Forelimb muscle (tissue), 1 donor: ENCODE data around the gene TAF1A. TPM values are rescaled to one million over a fixed set of nuclear protein-coding genes. Genes with fewer than 3 reads are reported as not detected.
A peak's percentile ranks its signal among the peaks of the same experiment; 100 is the strongest.
"Not testable (repeated sequence)": the region's sequence is repeated elsewhere in the genome, so short reads cannot be mapped to it uniquely, and the experiment has no call there.

Source experiments
- DNase-seq: peaks from one replicate; pipeline ENCODE4 v3.0.0-alpha.2; 2013; ENCODE audit warnings: low read depth
- polyA plus RNA-seq: library from polyadenylated mRNA; unstranded; fragments of 120-200 nt; gene quantifications from one replicate; pipeline ENCODE4 v1.2.1, GENCODE V29; 2013; ENCODE audit not compliant: insufficient read length

Gene TAF1A
- 8.3 TPM for polyA plus RNA-seq

DNA sequence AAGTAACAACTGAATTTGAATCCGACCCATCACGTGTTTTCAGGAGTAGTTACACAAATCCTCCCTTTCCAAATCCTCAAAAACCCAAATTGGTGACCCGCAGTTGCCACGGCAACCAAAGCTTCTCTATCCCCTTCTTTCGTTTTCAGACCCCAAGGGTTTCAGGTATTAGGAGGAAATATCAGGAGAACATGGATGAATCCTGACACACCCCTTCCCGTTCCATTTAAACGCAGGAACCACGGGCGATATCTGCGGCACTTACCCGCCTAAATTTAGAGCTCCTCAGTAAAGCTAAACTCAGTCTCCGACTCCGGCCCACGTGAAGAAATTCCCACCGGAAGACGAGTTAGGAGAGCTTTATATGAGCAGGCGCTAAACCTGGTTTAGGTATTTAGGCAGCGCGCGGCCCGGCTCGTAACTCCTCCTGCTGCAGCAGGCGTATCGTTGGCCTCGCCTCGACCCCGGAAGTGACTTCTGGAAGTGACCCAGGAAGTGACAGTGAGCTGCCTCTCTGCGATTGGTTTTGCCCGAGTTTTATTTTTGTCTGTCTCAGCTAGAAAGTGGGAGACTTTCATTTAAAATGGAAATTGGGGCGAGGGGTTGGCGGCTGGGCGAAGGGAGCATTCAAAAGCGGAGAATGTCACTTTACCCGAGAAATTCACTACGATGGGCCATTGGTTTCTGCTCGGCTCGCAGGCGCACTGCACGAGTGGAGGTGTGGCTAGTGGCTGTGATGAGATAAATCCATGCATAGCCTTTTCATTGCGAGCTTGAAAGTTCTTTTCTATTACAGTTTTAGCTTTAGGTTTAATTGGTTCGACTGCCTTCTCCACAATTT lies at the start of gene TAF1A:
TSS of gene TAF1A (minus strand) at position 472 of the 841 bp plus-strand sequence.
- peak; percentile 85 for DNase-seq

DNA sequence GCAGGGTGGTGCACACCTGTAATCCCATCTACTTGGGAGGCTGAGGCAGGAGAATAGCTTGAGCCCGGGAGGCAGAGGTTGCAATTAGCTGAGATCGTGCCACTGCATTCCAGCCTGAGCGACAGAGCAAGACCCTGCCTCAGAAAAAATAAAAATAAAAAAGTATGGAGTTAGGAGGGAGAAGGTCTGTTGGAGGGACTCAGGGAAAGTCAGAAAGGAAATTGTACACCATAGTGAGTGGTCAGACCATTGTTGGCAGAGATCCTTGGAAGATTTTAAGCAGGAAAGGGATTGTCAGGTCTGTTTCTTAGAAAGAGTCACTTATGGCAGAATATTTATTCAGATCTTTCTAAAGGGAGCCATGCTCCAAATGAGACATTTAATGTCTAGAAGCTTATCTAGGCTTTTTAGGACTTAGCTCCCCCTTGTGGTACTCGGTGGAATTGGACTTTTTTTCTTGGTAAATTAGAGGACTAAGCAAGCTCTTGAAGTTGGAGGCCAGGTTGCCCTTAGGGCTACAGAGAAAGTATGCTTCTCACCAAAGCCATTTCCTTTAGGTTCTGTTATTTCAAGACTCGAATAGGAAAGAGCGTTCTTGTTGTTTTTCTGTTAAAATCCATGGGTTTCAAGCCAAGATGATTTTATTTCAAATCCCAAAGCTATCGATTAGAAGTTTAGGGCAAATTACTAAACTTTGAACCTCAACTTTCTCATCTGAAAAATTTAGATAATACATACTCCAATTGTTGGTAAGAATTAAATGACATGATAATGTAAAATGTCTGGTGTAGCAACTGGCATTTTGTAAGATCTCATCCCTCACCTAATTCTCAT lies 44.7 kb upstream of the TAF1A start:
- DNase-seq = peak; percentile 81

DNA sequence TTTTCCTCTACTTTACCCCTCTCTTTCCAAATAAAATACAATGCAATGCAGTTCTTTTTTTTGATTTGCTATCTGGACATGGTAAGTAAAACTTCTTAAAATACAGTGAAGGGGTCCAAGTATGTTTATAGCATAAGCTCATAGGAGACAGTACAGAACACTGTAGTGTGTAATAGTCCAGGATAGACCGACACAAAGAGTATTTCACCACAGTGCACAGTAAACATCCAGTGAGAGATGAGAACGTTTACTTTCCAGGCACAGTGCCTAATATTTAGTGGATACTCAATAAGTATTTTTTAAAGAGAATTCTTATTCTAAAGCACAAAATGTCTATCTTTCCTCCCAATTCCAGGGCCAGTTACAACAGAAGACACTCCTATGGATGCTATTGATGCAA lies 43.0 kb upstream of the TAF1A start:
- DNase-seq = no peak

DNA sequence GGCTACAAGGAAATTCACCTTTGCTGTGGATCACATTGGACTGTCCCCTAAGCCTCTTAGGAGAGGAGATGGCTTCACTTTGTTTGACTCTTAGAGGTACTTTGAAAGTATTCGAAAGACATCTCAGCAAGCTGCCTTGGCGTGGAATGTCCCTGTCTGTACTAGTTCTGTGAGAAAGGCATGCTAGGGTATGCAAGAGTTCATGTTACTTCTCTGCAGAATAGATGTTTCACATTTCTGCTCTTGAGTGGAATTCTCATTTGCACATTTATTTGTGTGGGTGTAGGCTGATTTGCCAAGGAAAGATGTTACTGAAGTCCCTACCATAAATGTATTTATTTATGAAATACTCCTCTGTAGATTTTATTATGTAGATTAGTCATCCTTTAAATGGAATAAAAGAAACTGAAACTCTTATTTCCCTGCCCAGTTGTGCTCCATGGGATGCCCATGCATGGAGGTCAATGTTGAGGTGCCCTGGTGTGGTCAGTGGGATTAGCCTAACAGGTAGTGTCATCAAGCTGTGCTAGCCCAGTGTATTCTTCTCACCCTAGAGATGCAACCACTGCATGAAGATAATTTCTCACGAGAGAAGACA lies 42.0 kb upstream of the TAF1A start:
- no peak for DNase-seq

DNA sequence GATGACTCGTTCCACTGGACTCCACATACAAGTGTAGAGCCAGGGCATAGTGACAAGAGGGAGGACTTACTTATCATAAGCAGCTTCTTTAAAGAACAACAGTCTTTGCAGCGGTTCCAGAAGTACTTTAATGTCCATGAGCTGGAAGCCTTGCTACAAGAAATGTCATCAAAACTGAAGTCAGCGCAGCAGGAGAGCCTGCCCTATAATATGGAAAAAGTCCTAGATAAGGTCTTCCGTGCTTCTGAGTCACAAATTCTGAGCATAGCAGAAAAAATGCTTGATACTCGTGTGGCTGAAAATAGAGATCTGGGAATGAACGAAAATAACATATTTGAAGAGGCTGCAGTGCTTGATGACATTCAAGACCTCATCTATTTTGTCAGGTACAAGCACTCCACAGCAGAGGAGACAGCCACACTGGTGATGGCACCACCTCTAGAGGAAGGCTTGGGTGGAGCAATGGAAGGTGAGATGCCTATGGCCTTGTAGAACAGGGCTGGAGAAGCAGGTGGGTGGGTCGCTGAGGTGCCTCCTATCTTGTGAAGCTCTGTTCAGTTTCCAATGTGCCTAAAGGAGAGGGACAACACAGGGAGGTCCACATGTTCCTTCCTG lies 40.3 kb upstream of the TAF1A start:
- DNase-seq = no peak

DNA sequence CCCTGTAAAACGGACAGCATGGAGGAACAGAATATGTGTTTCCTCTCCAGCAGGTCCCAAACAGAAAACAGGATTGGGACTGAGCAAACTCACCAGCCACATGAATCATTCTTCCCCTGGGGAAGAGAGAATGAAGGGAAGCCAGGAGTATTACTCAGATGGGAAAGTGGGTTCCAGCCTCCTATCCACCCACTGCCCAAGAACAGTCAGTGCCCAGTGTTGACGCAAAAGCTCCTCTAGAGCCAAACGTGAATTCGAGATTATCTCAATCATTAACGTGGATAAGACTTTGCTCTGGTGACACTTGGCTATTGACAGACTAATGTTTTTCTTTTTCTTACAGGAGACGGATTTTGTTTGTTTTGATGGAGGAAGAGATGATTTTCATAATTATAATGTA lies 37.5 kb upstream of the TAF1A start:
- no peak for DNase-seq

DNA sequence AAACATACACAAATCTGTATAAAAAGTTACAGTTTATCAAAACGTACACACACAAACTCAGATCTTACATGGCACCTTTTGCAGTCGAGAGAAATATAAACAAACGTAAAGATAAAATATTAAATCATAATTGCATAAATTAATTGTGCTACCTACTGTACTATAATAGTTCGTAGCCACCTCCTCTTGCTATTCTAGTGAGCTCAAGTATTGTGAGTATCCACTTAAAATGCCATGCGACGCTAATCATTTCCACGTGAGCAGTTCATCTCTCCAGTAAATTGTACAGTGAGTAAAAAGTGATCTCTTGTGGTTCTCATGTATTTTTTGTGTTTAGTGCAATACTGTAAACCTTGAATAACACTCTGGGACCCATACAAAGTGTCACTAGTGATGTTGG lies 34.5 kb upstream of the TAF1A start:
- no peak for DNase-seq

DNA sequence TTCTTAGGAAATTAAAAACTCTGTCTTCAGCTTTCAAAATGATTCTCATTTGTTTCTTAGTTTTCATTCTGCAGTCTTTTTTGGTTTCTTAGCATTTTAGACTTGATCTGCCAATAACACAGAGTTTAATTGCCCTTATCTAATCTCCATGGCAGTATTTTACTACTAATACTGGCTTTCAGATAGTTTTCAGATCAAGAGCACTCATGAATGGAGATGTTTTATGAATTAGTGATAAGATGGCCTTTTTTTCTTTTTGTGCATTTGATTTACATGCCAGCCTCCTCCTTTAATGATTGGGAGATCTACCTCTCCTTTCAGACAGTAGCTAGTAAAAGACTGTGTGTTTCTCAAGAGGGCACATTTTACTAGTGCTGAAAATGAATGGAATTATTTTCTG lies 33.7 kb upstream of the TAF1A start:
- DNase-seq = no peak

DNA sequence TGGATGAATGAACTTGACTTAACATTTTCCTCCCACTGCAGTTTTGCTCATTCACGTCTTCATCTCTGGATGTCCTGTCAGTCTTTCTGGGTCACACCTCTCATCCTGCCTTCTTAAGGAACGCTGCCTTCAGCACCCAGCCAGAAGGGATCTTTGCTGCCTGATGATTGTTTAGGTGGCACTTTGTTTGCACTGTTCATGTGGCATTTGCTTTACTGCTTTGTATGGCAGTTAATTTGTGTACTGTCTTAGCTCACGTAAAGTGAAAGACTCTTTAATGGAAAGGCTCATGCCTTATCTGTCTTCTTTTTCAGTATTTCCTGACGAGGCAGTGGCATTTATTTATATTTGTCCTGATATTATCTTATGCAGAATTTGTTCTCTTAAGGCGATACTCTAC lies 33.0 kb upstream of the TAF1A start:
- DNase-seq = no peak

DNA sequence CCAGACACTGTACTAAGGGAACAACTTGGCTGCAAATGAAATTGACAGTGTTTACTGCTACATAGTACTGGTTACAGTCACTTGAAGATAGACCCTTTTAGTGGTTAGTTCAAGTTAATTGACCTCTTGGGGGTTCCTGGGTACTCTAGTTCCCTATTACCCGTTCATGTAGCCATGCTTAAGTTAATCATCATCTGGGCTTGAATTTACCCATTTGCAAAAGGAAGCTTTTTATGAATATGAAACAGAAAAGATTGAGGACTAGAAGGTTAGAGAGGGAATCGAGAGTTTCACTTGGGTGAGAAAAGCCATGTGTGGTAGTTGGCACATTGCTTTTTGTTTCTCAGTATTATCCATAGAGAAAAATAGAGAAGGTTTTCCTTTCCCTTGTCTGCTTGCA lies 30.8 kb upstream of the TAF1A start:
- DNase-seq = no peak

DNA sequence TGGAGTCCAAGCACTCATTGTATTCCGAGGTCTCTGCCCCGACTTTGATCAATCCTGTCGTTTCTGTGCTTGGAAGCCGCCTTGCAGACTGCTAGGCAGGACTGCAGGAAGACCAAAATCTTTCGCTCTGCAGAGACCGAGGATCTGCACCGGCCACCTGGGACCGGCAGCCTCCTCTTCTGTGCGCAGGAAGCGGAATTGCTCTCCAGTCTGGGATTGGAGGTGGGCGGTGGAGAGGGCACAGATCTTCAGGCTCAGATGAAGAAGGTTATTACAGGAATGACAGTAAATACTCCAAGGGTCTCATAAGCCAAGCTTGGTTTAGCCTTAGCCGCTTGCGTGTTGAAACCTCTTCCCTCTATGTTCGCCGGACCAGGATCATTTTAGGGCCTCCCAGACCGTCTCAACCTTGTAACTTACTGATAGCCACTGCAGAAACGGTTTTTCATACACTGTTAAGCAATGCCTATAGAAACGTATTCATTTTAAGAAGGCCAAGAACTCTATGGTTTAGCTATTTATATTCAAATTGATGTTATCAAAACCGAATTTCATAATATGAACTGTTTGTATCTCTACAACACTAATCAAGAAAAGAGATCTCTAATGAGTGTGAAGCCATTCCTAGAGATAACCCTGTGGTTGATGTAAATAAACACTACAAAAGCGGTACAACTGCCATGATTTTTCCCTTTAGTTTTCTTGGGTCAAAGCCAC lies 29.3 kb upstream of the TAF1A start:
- no peak for DNase-seq

DNA sequence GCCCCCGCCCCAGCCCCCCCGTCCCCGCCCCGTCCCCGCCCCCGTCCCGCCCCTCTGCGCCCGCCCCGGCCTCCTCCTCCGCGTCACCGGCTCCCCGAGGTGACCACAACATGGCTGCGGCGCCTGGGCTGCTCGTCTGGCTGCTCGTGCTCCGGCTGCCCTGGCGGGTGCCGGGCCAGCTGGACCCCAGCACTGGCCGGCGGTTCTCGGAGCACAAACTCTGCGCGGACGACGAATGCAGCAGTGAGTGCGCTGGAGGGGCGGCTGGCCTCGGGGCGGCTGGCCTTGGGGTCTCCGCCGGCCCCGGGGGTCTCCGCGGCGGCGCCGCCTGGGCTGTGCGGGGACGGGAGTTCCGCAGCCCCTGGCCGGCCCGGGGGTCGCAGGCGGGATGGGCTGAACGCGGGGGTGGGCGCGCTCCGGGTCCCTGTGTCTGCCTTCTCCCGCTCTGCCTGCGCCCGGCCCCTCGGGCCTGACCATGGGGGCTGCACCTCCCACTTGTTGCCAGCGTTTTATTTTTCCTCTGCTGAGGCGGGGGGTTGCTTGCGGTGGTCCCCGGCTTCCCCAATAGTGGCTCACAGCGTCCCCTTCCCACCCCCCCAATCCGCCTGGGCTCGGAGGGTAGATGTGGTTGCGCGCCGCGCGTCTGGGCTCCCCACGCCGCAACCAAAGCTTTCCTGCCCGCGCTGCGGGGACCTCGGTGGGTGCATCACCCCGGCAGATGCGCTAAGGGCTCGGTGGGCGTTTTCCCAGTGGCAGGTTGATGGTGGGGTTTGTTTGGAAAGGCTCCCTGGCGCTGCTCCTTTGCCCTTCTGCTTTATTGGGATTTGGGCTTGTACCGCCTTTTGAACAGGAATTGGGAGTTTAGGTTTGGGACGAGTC lies 28.5 kb upstream of the TAF1A start, which contains the start of gene MIA3:
TSS of gene MIA3 (plus strand) at position 97 of the 879 bp plus-strand sequence. CDS start at position 111, 14 bp downstream.
- peak; percentile 16 for DNase-seq

DNA sequence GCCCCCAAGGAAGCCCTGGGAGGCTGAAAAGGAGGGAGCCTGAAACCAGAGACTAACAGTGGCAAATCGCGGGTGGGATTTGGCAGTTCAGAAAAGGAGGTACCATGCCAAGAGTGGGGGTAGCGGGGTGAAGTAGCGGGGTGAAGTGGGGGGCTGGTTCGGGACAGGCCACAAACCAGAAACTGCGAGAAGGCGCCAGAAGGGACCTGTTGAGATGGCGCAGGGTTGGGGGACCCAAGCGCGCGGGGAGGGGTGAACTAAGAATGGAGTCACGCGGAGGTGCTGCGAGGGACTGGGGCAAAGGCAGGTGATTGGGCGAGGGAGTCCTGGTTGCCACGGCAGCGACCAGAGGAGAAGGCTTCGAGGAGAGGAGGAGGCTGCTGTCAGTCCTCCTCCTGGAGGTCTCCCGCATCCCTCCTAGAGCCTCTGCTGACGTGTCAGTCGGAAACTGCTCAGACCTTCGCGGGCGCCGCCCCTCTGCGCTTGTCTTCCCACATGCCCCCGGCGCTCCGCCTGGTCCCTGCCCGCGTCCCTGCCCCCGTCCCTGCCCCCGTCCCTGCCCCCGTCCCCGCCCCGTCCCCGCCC lies 27.7 kb upstream of the TAF1A start:
- peak; percentile 94 for DNase-seq

DNA sequence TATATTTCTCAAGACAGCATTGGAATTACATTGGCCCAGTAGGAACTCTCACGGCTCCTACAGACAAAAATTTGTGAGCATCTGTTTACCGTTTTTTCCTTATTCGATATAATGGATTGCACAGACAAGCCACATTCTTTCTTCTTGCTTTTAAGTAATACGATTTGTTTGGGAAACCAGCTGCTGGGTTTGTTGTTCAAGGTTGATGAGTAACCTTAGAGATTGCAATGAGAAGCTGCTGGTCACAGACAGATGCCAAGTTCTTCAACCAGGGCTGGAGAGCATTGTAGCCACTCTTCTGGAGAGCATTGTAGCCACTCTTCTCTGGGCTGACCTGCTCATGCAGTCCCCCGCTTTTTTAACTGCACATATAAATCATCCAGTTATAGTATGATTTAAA lies 26.8 kb upstream of the TAF1A start:
- peak; percentile 34 for DNase-seq

DNA sequence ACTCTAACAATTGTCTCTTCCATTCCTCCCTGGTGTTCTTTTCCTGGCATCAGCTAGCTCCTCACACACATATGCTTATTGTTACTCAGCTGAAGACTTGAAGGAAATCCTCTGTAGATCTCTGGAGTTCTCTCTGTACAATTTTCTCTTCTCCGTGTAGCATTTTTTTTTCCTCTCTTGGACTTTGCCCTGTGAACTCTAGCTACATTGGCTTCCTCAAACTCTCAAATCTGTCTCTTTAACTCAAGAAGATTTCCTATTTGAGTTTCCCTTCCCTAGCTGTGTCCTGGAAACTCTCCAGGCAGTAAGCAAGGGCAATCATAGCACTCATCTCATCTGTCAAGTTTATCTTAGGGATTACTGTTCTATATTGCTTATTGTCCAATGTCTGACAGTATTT lies 23.9 kb upstream of the TAF1A start:
- DNase-seq = no peak

DNA sequence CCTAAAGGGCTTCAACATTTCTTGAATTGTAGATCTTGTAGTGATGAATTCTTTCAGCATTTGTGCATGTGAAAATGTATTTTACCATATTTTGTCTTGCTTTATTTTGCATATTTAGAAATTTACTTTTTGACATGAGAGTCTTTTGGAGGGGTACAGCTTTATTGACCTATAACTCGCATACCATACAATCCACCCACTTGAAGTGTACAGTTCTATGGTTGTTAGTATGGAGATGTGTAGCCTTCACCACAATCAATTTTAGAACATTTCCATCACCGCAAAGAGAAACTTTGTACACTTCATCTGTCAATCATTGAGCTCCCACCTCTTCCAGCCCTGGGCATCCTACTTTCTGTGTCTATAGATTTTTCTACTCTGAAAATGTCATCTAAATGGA lies 21.0 kb upstream of the TAF1A start:
- no peak for DNase-seq

DNA sequence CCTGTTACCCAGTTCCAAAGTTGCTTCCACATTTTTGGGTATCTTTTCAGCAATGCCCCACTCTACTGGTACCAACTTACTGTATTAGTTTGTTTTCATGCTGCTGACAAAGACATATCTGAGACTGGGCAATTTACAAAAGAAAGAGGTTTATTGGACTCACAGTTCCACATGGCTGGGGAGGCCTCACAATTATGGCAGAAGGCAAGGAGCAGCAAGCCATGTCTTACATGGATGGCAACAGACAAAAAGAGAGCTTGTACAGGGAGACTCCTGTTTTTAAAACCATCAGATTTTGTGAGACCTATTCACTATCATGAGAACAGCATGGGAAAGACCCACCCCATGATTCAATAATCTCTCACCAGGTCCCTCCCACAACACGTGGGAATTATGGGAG lies 19.4 kb upstream of the TAF1A start:
- not testable (repeated sequence) for DNase-seq

DNA sequence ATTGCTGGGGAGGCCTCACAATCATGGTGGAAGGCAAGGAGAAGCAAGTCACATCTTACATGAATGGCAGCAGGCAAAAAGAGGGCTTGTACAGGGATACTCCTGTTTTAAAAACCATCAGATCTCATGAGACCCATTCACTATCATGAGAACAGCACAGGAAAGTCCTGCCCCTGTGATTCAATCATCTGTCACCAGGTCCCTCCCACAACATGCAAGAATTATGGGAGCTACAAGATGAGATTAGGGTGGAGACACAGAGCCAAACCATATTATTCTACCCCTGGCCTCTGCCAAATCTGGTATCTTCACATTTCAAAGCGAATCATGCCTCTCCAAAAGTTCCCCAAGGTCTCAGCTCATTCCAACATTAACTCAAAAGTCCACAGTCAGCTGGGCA lies 17.0 kb upstream of the TAF1A start:
- DNase-seq = no peak

DNA sequence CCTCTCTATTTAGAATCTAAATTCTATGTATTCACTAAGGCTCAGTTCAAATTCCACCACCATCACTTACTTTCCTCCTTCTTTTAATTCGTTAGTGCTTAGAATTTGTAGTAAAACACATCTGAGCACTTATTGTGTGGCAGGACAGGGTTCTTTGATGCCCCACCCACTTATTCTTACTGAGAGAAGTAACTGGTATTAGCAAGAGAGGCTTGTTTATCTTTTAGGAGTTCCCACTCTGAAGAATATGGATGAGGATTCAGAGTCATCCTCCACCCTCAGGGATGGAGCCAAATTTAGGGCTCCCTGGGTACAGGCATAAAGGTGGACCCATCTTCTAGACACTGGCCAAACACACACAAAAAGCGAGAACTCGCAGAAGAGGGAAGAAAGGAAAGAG lies 11.5 kb upstream of the TAF1A start:
- DNase-seq = no peak

DNA sequence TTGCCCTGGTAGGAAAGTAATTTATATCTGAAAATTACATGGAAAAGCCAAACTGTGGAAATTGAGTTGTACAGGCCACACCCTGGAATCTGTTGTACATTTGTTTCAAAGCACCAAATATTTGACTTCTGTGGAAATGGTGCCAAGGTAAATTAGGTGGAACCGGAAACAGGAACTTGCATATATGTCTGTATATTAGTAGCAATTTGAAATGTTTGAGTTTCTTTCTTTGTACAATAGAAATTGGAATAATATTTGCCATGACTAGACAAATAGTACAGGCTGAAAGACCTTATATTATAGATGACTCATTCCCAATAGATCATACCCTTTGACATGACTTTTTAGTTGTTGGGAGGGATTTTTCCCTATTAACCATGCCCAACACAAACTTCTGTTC lies 10.5 kb upstream of the TAF1A start:
- no peak for DNase-seq
